SK-N-DZ (cell line): ENCODE results near the gene CC2D1B. TPM values are rescaled to one million over a fixed set of nuclear protein-coding genes. Genes with fewer than 3 reads are reported as not detected.

ENCODE experiments used
- DNase-seq: peaks from one replicate; pipeline ENCODE4 v3.0.0-alpha.2; 2015; ENCODE audit warnings: low spot score
- polyA plus RNA-seq, 2 experiments: library from polyadenylated mRNA; depleted of rRNA; stranded (reverse); fragments of >200 nt; gene quantifications; 2 replicates each; pipeline ENCODE4 v1.2.3, GENCODE V29; 2014

CC2D1B gene, protein sequence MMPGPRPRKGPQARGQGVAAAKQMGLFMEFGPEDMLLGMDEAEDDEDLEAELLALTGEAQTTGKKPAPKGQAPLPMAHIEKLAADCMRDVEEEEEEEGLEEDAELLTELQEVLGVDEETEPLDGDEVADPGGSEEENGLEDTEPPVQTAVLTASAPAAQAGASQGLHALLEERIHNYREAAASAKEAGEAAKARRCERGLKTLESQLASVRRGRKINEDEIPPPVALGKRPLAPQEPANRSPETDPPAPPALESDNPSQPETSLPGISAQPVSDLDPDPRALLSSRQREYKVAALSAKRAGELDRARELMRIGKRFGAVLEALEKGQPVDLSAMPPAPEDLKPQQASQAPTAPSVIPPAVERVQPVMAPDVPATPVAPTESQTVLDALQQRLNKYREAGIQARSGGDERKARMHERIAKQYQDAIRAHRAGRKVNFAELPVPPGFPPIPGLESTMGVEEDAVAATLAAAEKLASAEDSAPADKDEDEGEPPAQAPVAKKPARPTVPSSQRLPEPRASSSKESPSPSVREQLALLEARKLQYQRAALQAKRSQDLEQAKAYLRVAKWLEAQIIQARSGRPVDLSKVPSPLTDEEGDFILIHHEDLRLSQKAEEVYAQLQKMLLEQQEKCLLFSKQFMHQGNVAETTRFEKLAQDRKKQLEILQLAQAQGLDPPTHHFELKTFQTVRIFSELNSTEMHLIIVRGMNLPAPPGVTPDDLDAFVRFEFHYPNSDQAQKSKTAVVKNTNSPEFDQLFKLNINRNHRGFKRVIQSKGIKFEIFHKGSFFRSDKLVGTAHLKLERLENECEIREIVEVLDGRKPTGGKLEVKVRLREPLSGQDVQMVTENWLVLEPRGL
- polyA plus RNA-seq (2014; cell fraction: cytosol; rRNA removed), result 6.4 and 8.9 TPM in 2 replicates
- 48.5 and 50.8 TPM in 2 replicates for polyA plus RNA-seq (2014; cell fraction: nucleus; rRNA removed)

DNA sequence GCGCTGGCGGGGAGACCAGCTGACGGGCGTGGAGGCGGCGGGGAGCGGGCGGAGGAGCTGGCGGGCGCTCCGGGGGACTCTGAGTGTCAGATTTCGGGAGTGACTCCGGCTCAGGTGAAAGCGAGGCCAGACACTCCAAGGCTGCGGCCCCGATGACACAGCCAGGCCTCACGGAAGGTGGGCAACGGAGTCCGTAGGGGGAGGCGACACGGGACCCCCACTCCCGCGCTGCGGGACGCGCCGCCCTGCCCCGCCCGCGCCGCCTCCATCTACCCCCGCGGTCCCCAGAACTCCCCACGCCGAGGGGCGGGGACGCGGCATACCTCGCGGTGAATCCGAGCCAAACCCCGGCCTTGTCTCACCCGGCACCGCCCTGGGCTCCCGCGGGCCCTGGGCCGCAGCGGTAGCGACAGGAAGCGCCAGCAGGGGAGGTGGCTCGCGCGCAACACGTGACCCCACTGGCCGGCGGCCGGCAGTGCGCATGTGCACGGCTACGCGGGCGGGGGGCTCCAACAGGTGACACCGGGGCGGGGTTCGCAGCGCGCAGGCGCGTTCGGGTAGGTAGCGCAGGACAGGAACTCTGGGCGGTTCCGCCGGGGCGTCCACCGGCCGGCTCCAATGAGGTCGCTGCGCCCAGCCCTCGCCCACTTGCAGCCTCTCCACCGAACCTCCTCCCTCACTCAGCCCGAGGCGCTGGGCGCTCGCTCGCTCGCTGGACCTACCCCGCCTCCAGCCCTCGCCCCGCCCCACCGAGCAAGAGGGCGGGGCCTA is at the start of gene CC2D1B:
Gene CC2D1B (minus strand): TSS at position 460 of the 771 bp plus-strand sequence. CDS start 1,585 bp downstream, outside the sequence.
- DNase-seq, result peak; percentile 97

DNA sequence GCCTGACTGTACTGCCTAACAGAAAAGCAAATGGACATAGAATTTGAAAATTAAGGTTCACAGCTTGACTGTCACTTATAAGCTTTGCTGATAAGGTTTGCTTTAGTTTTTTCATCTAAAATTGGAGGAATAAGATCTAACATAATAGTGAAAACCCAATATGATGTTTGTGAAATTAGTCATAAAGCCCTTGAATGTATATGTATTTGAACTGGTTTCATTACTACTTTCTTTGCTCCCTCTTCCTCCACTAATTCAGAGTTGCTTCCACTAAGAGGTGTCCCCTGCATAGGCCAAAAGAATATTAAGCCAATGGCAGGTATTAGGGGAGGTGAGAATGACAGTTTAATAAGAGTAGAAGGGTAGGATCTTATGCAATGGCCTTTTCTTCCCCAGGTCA is 48.9 kb upstream of the CC2D1B start:
- no peak for DNase-seq

DNA sequence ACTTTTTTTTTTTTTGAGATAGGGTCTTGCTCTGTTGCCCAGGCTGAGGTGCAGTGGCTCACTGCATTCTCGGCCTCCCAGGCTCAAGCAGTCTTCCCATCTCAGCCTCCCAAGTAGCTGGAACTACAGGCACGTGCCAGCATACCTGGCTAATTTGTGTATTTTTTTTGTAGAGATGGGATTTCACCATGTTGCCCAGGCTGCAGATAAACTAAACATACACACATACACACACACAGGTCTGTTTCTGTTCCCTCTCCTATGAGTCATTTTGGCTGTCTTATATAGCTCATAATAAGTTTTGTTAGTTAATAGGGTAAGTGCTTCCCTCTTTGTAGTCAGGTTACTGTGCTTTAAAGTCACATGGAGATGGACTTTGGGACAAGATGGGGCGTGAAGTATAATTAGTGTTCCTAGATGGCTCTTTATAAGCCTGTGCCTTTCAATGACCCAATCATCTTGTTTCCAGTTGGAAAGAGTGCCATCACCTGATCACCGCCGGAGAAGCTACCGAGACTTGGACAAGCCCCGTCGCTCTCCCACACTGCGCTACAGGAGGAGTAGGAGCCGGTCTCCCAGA is 47.5 kb upstream of the CC2D1B start:
- DNase-seq, result no peak

DNA sequence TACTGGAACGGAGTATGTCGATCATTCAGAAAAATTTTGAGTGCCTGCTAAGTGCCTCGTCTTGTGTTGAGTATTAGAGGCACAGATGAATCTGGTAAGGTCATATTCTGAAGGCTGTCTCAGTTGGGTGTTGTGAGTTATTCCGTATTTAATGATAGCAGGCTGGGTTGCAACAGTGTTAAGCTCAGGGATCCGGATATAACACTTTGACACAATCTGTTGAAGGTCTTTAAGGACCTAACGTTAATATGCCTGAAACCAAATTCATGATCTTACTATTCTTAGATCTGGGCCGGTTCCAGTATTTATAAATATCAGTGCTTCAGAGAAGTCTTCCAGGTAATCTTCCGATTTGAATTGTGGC is 39.0 kb upstream of the CC2D1B start:
- DNase-seq, result no peak

DNA sequence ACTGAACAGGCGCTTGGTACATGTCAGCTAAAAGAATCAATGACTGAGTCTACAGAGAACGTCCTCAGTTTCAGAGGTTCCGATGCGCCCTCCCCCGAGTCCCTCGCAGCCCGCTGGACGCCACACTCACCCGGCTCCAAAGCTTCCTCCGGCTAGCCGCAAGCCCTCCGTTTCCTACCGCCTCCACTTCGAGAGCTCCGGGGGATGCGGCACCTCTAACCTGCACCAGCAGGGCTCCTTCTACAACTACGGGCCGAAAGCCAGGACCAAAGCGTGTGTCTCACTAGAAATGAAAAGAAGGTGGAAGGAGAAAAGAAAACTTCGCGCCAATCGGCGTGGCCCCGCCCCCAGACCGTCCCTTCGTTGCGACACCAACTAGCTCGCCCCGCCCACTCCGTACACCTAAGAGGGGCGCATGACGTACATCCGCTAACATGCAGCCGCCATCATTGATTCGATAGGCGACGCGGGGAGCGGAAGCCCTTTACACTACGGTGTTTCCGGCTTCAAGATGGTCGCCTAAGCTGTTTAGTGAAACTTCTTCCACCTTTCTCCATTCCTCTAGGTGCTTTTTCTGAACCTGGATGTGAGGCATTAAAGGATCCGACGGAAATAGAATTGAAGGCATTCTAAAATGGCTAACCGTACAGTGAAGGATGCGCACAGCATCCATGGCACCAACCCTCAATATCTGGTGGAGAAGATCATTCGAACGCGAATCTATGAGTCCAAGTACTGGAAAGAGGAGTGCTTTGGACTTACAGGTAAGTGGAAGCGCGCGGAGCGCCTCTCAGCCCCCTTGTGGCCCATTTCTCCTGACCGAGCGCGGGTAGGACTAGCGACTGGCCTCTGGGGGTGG is 38.3 kb upstream of the CC2D1B start, which contains the start of the genes ORC1 and PRPF38A:
Gene ORC1 (minus strand): TSS at position 308 of the 859 bp plus-strand sequence. CDS start 2,200 bp downstream, outside the sequence.
Gene PRPF38A (plus strand): TSS at position 487 of the 859 bp plus-strand sequence. CDS start 148 bp downstream, at position 635.
- peak; percentile 96 for DNase-seq

DNA sequence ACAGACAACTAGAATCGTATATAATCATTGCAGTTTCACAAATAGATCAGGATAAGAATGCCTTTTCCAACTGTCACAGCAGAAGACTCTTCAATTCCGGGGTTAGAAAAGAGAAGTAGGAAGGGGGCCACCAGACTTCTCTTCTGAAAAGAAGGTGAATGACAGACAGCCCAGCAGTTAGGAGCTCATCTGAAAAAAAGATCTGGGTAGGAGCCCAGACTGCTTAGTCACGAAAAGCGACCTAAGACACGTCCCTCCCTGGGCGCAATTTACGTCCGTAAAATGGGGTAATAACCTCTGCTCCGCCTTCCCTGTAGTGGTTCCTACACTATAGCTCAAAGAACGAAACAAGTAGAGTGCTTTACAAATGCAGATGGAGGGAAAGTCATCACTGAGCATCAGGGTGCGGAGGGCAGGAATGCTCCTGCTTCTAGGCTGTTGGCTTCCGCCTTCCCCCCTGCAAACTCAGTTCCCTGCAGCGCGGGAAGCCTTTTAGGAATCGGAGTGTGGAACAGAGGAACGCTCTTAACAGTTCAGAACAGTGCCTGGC is 37.6 kb upstream of the CC2D1B start:
- DNase-seq, result peak; percentile 11

DNA sequence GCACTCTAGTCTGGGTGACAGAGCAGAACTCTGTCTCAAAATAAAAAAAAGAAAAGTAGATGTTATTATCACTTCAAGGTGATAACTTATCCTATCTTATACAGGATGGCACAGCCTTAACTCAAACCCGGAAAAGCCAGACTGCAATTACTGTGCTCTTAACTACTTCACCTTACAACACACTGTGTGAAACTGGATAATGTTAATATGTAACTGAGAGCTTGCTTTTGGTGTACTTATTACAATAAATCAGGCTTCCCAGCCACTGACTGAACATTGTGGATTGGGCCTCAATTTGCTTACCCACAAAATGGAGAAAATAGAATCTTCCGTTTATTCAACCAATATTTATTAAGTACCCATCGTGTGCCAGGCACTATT is 36.8 kb upstream of the CC2D1B start:
- no peak for DNase-seq

DNA sequence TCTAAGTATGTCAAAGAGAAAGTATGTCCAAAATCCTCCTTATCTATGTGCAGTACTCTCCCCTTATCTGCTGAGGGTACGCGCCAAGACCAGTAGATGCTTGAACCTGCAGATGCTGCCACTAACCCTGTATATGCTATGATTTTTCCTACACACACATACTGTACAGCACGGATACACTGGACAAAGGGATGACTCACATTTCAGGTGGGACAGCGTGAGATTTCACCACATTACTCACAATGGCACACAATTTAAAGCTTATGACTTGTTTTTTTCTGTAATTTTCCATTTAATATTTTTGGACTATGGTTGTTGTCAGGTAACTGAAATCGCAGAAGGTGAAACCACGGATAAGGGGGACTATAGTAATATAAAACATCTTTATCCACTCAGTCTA is 34.1 kb upstream of the CC2D1B start:
- DNase-seq, result no peak

DNA sequence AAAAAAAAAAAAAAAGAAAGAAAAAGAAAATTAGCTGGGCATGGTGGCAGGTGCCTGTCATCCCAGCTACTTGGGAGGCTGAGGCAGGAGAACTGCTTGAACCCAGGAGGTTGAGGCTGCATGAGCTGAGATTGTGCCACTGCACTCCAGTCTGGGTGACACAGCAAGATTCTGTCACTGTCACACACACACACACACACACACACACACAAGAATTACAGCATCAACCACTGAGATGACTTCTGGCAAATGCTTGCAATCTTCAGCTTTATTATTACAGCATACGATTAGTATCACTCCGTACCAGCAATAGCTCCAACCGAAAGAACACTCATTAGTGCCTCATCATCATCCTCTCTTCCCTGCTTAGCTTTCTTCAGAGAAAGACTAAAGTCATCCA is 33.6 kb upstream of the CC2D1B start:
- no peak for DNase-seq

DNA sequence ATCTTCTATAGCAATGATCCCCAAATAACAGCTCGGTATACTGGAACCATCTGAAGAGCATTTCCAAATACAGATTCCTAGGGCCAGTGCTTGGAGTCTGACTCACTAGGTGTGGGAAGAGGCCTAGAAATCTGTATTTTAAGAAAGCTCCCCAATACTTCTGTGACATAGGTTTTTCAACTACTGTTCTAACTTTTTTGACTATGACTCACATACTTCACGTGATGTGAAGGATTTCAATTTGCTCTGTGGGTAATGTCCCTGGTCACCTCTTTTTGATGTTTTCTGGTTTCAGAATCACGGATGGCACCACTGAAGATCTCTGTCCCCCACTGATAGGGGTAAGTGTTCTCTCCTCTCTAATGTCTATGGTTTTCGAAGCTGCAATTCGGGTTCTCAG is 27.2 kb upstream of the CC2D1B start:
- DNase-seq, result no peak

DNA sequence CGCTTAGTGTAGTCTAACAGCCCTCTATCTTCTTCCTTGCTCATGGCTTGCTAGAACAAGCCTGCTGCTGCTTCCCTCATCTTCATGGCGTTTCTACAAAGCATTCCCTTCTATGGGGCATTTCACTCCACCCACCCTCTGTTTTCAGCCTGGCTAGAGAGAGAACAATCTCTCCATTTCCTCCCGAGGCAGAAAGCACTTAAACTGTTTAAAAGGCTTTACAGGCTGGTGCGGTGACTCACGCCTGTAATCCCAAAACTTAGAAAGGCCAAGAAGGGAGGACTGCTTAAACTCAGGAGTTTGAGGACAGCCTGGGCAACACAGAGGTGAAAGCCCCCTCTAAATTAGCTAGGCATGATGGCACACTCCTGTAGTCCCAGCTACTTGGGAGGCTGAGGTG is 20.5 kb upstream of the CC2D1B start:
- DNase-seq, result no peak

DNA sequence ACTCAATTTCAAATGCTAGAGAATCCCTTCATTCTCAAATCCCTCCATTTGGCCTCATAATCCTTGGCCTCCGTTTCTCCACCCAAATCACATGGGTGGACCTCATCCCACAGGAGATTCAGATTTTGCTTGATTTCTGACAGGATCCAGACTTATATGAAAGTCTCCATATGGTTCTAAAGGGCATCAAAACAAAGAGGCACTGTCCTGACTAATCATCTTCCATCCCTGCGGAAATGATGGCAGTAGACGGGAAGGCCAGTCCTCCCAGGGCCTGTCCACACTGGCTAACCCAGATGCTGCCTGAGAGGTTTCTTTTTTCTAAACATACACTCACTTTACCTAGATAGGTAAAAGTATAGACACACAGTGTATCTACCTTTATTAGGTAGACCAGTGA is 19.4 kb upstream of the CC2D1B start:
- DNase-seq, result no peak

DNA sequence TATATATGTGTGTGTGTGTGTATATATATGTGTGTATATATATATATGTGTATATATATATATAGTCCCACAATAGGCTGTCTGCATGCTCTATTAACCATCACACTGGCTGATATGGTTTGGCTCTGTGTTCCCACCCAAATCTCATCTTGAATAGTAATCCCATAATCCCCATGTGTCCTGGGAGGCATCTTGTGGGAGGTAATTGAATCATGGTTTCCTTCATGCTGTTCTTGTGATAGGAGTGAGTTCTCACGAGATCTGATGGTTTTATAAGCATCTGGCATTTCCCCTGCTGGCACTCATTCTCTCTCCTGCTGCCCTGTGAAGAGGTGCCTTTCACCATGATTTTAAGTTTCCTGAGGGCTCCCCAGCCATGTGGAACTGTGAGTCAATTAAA is 3.8 kb upstream of the CC2D1B start:
- peak; percentile 32 for DNase-seq

DNA sequence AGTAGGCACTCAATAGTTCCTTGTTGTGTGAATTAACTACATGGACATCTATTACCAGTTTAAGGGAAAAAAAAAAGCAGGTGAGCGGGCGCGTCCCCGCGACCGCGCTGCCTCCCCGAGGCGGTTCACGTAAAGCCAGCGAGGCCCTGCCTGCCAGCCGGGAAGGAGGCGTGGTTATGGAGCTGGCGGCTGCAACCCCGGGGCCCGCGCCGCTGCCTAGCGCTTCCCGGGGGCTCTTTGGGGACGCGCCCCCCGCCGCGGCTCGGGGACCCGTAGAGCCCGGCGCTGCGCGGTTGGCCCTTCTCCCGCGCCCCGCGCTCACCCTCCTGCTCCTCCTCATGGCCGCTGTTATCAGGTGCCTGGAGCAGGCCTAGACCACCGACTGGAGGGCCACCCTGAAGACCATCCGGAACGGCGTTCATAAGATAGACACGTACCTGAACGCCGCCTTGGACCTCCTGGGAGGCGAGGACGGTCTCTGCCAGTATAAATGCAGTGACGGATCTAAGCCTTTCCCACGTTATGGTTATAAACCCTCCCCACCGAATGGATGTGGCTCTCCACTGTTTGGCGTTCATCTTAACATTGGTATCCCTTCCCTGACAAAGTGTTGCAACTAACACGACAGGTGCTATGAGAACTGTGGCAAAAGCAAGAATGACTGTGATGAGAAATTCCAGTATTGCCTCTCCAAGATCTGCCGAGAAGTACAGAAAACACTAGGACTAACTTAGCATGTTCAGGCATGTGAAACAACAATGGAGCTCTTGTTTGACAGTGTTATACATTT is 2.6 kb upstream of the CC2D1B start:
- DNase-seq, result peak; percentile 62

DNA sequence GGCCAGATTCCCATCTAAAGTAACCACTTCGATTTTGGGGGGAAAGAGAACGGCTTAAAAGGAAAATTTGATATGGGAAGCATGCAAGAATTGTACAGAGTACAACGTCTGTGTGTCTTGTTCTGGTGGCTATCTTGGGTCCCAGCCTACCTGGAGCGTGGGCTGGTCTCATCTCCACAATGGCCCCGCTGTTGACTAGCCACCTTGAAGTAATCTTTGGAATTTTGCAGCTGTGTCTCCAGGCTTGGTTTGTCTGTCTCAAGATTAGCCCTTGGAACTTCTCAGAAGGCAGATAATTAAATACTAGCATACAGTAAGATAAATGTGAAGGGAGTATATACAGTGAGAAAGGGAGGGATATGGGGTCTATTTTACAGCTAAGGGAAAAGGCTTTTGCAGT is 1.3 kb upstream of the CC2D1B start:
- DNase-seq, result no peak

DNA sequence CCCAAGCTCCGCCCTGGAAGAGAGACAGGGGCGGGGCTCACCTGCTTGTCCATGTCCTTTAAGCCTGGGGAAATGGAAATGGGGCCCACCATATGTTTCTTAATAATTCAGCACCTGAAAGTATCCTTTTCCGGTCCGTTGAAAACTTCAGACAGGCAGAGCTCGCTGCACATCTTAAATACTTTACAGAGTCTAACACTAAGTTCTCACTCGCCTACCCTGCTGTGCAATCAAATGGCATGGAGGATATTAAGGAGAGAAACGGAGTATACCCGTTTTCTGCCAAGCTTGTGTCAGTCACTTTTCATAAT is 467 bp upstream of the CC2D1B start:
- DNase-seq, result no peak

DNA sequence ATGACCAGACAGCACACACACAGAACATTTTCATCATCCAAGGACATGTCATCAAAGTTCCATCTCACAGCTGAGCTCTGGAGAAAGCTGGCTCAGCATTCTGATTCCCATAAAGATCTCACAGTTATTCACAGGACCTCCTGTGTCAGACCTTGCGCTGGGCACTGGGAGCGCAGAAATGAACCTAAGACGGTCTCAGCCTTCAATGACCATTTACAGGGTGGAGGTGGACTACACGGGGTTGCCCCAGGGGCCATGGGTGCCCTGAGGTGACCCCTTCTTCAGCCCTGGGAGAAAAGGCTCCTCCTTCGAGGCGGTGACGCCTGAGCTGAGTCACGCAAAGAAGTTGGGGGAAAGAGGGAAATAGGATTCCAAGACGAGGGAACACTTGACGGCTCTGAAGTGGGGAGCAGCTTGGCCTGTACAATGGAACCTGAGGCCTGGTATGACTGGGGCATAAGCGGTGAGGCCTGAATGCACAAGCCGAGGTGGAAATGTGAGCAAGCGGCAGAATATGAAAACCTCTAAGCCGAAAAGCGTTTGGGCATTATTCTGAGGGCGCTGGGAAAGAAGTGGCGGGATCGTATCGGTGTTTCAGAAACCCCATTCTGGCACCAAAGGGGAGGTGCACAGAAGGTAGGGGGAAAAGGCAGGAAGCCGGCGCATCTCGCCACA is 797 bp downstream of the CC2D1B start:
- peak; percentile 17 for DNase-seq

DNA sequence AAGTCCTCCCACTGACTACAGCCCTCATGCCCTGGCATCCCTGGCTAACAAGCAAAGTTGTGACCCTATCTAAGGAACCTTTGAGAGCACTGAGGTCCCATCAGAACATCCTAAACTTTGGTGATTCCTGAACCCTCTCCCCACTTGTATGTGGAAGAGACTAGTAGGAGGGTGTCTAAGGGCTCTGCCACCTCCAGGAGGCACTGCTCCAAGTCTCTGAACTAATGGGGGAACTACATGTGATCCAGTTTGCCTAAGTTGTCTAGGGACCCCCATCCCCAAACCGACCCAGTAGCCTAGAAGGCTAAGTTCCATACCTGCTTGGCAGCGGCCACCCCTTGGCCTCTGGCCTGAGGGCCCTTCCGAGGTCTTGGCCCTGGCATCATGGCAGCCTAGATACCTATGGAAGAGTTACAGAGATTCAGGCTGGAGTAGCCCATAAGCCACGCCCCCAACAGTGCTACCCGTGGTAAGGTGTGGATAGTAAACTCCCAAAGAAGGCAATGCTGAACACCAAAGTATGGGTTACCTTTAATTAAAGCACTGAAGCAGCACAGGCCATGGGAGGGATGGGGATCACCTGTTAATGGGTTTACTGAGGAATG is 1.7 kb downstream of the CC2D1B start:
- no peak for DNase-seq
